Measurements from ENCODE around the gene AFP. TPM values are rescaled to one million over a fixed set of nuclear protein-coding genes. Genes with fewer than 3 reads are reported as not detected.

Gene AFP
- total and polyA plus RNA-seq, 2 of the 8 experiments (the other 6 are each of a cell fraction or from before 2014, with no cell fraction given): 6.1 to 10.4 TPM

DNA sequence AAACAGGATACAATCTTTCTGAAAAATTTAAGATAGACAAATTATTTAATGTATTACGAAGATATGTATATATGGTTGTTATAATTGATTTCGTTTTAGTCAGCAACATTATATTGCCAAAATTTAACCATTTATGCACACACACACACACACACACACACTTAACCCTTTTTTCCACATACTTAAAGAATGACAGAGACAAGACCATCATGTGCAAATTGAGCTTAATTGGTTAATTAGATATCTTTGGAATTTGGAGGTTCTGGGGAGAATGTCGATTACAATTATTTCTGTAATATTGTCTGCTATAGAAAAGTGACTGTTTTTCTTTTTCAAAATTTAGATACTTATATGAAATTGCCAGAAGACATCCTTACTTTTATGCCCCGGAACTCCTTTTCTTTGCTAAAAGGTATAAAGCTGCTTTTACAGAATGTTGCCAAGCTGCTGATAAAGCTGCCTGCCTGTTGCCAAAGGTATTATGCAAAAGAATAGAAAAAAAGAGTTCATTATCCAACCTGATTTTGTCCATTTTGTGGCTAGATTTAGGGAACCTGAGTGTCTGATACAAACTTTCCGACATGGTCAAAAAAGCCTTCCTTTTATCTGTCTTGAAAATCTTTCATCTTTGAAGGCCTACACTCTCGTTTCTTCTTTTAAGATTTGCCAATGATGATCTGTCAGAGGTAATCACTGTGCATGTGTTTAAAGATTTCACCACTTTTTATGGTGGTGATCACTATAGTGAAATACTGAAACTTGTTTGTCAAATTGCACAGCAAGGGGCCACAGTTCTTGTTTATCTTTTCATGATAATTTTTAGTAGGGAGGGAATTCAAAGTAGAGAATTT lies 26.8 kb upstream of the AFP start (continued):
- TF ChIP-seq RNF2 (IDR thresholded peaks at IDR 0.05; ENCODE audit: borderline replicate concordance, low read depth, low read length, missing control alignments, poor library complexity, severe bottlenecking) (no peak), CHD2 (IDR thresholded peaks at IDR 0.05; ENCODE audit: low read length) (no peak), SP2 (IDR thresholded peaks at IDR 0.05; ENCODE audit: low read length) (no peak), CHD1 (IDR thresholded peaks at IDR 0.05; ENCODE audit: low read depth, low read length) (no peak), EP300 (IDR thresholded peaks at IDR 0.05; ENCODE audit: borderline replicate concordance in 1 of 2, low read depth in 2 of 2, low read length in 2 of 2) (no peak)
- TF ChIP-seq, protein P1, sequence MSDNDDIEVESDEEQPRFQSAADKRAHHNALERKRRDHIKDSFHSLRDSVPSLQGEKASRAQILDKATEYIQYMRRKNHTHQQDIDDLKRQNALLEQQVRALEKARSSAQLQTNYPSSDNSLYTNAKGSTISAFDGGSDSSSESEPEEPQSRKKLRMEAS (IDR thresholded peaks at IDR 0.05): no peak
